Limb (tissue), 2 donors: Measurements from ENCODE around the gene FANCC.

Experiments used
- DNase-seq, 2 donors: peaks; one replicate each; pipeline ENCODE4 v3.0.0-alpha.2; 2016; ENCODE audit errors: extremely low spot score in 2 of 2

Gene FANCC

DNA sequence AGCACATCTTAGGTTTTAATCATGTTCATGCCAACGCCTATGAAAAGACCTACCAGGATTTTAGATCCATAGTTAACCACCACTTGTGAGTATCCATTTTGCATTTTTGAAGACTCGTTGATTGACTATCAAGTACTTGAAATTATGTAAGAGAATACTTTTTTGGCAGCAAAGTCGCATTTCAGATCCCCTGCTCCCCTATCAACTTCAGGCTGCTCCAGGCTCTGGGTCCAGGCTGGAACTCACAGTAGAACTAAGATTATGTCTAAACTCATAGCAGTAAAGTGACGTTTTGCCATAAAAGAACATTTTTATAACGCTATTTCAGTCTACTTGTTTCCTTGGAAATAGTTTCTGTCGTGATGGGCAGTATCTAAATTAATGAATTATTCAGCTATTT is 267.7 kb downstream of the FANCC start:
- peak; percentile 10 to 34 for DNase-seq
